ENCODE results near the gene HACD2. TPM values are rescaled to one million over a fixed set of nuclear protein-coding genes. Genes with fewer than 3 reads are reported as not detected.

The HACD2 gene
- polyA plus RNA-seq, 1 donor (not counting 4 experiments of a cell fraction or from before 2014, with no cell fraction given) = 124 TPM

- FAIRE-seq = no peak
- Histone ChIP-seq H3K27me3 (ENCODE audit: control insufficient read depth, extremely low read depth, insufficient read depth, low read length) (peaks cover 62% of the 10 kb centered on the region), H3K4me3 (ENCODE audit: control insufficient read depth in 2 of 3, extremely low read depth in 1 of 3, insufficient read depth in 2 of 3, low read depth in 1 of 3, low read length in 3 of 3) (no peak overlapping the region), H3K9me3 (ENCODE audit: control insufficient read depth, low read depth, low read length) (no peaks in the 10 kb centered on the region), H3K4me1 (ENCODE audit: control insufficient read depth, extremely low read depth, insufficient read depth, low read length) (no peaks in the 10 kb centered on the region), H3K27ac (ENCODE audit: control insufficient read depth, insufficient read depth, low read length) (no peak overlapping the region), H3K9ac (ENCODE audit: control insufficient read depth, extremely low read depth, insufficient read depth, low read length) (no peak overlapping the region), H3K79me2 (ENCODE audit: control insufficient read depth, insufficient read depth, low read length) (no peaks in the 10 kb centered on the region), H2AFZ (ENCODE audit: control insufficient read depth, low read length) (no peak overlapping the region), H3K9me1 (ENCODE audit: control insufficient read depth, extremely low read depth, insufficient read depth, low read length) (no peaks in the 10 kb centered on the region), H3K36me3 (ENCODE audit: control insufficient read depth in 2 of 2, extremely low read depth in 1 of 2, insufficient read depth in 2 of 2, low read length in 2 of 2) (no peaks in the 10 kb centered on the region), H3K4me2 (ENCODE audit: control insufficient read depth, extremely low read depth, insufficient read depth, low read depth, low read length) (no peak overlapping the region), H4K20me1 (ENCODE audit: control insufficient read depth, extremely low read depth, insufficient read depth, low read length) (peaks cover 2% of the 10 kb centered on the region)
- dilution Hi-C loops (cut with MboI; ENCODE audit: extremely low pct_ligation_motif_present, low sequenced_read_pairs) = no loop called here
- DNase-seq (ENCODE audit: low read depth, low spot score) = no peak
- TF ChIP-seq CTCF (optimal IDR thresholded peaks at IDR 0.05 in 1 of 3, IDR thresholded peaks at IDR 0.05 in 1 of 3, conservative IDR thresholded peaks at IDR 0.05 in 1 of 3; ENCODE audit: extremely low read depth in 1 of 3, insufficient read depth in 2 of 3, low read length in 3 of 3) (no peak), EZH2 (IDR thresholded peaks at IDR 0.05; ENCODE audit: low read length) (no peak)
These were observed 133.7 kb downstream of the HACD2 start for GRCh38 chr3:123451186-123451585.

GRCh38 chr3:123449997-123450604 is 134.8 kb downstream of the HACD2 start:
- Histone ChIP-seq H3K36me3 (ENCODE audit: control insufficient read depth in 2 of 2, extremely low read depth in 1 of 2, insufficient read depth in 2 of 2, low read length in 2 of 2) (no peaks in the 10 kb centered on the region), H3K4me1 (ENCODE audit: control insufficient read depth, extremely low read depth, insufficient read depth, low read length) (no peaks in the 10 kb centered on the region), H2AFZ (ENCODE audit: control insufficient read depth, low read length) (no peak overlapping the region), H3K9me1 (ENCODE audit: control insufficient read depth, extremely low read depth, insufficient read depth, low read length) (no peaks in the 10 kb centered on the region), H4K20me1 (ENCODE audit: control insufficient read depth, extremely low read depth, insufficient read depth, low read length) (peaks cover 2% of the 10 kb centered on the region), H3K9ac (ENCODE audit: control insufficient read depth, extremely low read depth, insufficient read depth, low read length) (no peak overlapping the region), H3K27me3 (ENCODE audit: control insufficient read depth, extremely low read depth, insufficient read depth, low read length) (peaks cover 72% of the 10 kb centered on the region), H3K27ac (ENCODE audit: control insufficient read depth, insufficient read depth, low read length) (no peak overlapping the region), H3K4me3 (ENCODE audit: control insufficient read depth in 2 of 3, extremely low read depth in 1 of 3, insufficient read depth in 2 of 3, low read depth in 1 of 3, low read length in 3 of 3) (peak overlapping the region in 2 of 3 experiments; percentile 21 to 57), H3K9me3 (ENCODE audit: control insufficient read depth, low read depth, low read length) (no peaks in the 10 kb centered on the region), H3K4me2 (ENCODE audit: control insufficient read depth, extremely low read depth, insufficient read depth, low read depth, low read length) (peak overlapping the region; percentile 45), H3K79me2 (ENCODE audit: control insufficient read depth, insufficient read depth, low read length) (no peaks in the 10 kb centered on the region)
- TF ChIP-seq CTCF (optimal IDR thresholded peaks at IDR 0.05 in 1 of 3, IDR thresholded peaks at IDR 0.05 in 1 of 3, conservative IDR thresholded peaks at IDR 0.05 in 1 of 3; ENCODE audit: extremely low read depth in 1 of 3, insufficient read depth in 2 of 3, low read length in 3 of 3) (no peak), EZH2 (IDR thresholded peaks at IDR 0.05; ENCODE audit: low read length) (peak; percentile 57)
- FAIRE-seq = no peak
- no peak for DNase-seq (ENCODE audit: low read depth, low spot score)
- dilution Hi-C loops (cut with MboI; ENCODE audit: extremely low pct_ligation_motif_present, low sequenced_read_pairs) = no loop called here

Data from keratinocyte (primary cell).